ENCODE data around the gene C19orf67.

DNA sequence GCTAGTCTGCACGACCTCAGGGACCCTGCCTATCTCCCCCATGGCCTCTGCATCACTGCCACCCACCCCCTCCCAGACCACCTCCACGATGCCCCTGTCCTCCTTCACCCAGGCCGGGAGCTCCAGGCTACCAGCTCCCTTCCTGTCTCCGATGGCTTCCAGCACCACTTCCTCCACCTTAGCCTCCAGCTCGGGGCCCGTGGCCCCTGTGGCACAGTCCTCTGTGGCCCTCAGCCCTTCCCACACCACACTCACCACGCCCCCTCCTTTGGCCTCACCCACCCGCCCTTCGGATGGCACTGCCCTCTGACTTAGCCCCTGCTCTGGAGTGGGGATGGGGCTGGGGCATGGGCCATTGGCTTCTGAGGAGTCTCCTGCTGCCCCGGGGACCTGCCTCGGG lies 30.9 kb downstream of the C19orf67 start:
- TF ChIP-seq CTCF (conservative IDR thresholded peaks at IDR 0.05; ENCODE audit: low read depth, low read length) (no peak), EZH2phosphoT487 (IDR thresholded peaks at IDR 0.05; ENCODE audit: borderline replicate concordance, low read length) (no peak)
